Stimulated activated CD8-positive, alpha-beta memory T cell treated with anti-CD3 and anti-CD28 coated beads, Interleukin-4, amount 100 ng/mL, for 4 hours (primary cell): ENCODE measurements around the gene LARP1.
"Not testable (repeated sequence)": the region's sequence is repeated elsewhere in the genome, so short reads cannot be mapped to it uniquely, and the experiment has no call there.

Experiments used
- DNase-seq, 2 donors: peaks; one replicate each; pipeline ENCODE4 v3.0.0-alpha.2; 2020; ENCODE audit warnings: low read depth in 2 of 2, low spot score in 1 of 2

LARP1 gene

DNA sequence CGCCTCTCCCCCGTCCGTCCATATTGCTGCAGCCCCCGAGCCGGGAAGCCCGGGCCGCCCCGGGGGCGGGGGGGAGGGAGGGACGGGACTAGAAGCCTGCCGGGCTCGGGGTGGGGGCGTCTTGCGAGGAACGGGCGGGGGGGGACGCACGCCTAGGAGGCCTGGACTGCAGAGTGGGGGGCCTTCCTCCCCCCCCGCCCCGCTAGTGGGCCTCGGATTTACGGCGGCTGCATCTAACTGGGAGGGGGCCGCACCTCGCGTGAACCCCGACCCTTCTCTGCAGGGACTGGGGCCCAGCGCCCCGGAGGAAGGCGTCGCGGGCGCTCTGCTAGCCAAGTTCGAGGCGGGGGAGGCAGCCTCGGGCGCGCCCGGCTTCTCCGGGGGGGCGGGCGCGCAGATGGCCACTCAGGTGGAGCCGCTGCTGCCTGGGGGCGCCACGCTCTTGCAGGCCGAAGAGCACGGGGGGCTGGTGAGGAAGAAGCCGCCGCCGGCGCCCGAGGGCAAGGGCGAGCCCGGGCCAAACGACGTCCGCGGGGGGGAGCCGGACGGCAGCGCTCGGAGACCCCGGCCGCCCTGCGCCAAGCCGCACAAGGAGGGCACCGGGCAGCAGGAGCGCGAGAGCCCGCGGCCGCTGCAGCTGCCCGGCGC, at the start of gene LARP1:
TSS of gene LARP1 (plus strand) at position 17 of the 648 bp plus-strand sequence. CDS start at position 398, 381 bp downstream.
- DNase-seq = no peak

- no peak for DNase-seq
These were observed 48.8 kb upstream of the LARP1 start for GRCh38 chr5:154706416-154706815.

GRCh38 chr5:154707641-154708040, 47.5 kb upstream of the LARP1 start:
- DNase-seq = no peak

DNA sequence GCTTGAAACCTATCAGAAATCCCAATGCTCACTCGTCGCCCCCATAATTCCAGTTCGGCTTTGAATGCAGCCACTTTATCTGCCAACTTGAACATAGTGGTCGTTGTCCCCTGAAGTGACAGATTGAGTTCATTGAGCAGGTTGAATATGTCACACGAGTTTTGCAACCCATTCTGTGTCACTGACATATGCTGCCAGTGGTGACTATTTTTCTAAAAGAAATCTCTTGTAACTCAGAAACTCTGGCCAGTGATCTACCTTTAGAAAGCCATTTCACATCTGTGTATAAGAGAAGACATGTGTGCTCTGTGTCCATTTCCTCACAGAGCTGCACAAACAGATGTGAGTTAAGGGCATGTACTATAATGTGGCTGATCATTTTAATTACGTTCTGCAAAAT, 47.0 kb upstream of the LARP1 start:
- no peak for DNase-seq

- DNase-seq = no peak
These were observed 46.3 kb upstream of the LARP1 start for GRCh38 chr5:154708846-154709245.

DNA sequence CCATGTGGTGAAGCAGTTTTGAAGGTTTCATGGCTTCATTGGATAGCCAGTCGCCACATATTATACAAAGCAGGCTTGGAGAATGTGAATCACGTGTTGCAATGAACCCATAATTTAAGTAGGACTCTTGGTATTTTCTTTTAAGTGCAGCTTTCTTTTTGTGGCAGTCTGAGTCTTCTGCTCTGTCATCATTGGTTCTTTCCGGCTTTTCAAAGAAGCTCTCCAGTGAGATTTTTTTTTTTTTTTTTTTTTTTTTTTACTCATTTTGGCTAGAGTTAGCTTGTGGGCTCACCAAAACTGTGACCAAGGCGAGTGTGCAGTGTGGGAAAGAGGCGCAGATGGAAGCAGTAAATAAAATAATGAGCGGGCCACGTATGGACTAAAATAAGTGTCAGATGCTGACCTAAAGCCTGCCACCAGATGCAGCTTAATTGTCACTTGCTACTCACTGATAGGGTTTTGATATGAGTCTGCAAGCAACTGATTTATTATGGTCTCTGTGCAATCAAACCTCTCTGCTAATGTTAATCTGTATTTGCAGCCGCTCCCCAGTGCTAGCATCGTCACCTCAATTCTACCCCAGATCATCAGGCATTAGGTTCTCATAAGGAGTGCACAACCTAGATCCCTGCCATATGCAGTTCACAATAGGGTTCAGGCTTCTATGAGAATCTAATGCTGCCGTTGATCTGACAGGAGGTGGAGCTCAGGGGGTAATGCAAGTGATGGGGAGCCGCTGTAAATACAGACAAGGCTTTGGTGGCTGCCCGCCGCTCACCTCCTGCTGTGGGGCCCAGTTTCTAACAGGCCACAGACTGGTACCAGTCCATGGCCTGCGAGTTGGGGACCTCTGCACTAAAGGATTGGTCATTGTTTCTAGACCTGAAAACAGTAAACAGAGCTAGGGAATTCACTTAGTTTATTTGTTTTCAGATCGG, 45.5 kb upstream of the LARP1 start:
- DNase-seq = no peak

- no peak for DNase-seq
These were observed 42.4 kb upstream of the LARP1 start for GRCh38 chr5:154712518-154713437.

GRCh38 chr5:154713615-154714125, 41.5 kb upstream of the LARP1 start:
- no peak for DNase-seq

DNA sequence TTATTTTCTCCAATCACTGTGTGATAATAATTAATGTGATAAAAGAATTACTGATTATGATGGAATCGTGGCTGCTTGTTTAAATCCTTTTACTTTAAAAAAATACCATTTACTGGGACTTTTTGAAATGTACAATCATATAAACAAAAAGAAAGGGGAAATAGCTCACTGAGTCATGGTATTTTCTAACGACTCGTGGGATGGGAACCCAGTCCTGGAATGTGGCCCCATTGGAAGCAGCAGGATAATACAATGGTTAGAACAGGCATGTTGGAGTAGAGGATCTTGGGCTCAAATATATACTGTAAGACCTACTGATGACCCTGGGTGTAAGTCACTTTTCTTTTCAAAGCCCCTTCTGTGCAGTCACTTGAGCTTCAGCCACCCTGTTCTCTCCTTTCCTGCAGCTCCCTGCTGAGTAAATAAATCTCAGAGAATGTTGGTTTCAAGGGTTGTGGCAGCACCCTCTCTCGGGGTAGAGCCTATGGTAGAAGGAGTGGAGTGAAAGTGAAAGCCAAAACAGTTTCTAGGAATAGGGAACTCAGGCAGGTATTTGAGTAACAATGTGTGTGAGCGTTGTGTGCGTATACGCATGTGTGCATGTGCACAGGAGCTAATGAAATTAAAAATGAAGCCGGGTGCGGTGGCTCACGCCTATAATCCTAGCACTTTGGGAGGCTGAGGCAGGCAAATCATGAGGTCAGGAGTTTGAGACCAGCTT, 40.8 kb upstream of the LARP1 start:
- DNase-seq = no peak

DNA sequence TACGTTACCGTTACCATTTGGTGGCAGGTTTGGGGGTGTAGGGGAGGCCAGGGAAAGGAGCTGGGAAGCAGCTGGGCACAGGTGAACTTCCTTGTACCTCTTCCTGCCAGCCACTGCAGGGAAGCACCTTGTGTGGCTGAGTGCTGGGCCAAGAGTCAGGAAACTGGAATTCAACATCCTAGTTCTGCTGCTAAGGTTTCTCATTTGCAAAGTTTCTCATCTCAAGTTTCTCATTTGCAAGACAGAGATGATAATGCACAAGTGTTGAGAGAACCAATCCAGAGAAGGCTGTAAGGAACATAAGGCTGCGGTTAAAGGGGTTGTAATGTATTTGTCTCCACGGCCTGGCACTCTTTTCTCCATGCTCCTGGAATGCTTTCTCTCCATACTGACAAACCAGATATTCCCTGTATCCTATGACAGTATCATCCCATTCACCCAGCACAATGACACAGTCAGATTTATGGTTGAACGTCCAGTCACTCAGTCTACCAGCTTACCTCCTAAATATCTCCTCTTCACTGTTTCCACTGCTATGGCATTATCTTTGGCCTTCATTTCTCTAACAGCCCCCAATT, 33.6 kb upstream of the LARP1 start:
- DNase-seq = no peak

DNA sequence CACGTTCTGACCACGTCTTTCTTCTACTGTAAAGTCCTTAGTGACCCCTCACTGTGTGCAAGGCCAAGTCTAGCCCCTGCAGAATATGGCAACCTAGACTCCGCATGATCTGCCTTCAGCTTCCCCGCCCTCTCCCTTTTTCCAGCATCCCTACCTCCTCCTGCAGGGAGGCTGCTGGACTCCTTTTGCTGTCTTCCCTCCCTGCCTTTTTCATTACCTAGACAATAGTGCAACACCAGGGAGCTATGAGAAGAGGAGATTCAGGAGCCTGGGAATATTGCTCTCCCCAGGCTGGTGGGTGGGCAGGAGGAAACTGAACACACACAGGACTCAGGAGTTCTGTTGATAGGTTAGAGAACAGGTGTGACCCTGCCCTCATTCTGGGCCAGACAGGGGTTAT, 33.1 kb upstream of the LARP1 start:
- DNase-seq = no peak

DNA sequence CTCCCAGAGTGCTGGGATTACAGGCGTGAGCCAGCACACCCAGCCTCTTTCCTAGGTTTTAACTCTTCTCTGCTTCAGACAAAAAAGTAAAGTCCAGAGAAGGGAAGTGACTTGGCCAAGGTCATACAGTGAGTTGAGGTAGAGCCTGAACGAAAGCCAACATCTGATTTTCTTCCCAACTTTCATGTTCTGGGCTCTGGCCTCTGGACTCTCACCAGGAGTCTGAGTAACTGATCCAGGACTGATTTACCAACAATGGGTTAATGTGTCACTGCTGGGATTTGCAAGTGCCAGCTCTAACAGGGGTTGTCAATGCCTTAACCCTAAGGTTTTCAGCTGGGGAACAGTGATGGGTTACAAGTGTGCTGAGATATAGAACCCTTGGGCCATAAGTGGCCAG, 32.2 kb upstream of the LARP1 start:
- no peak for DNase-seq

GRCh38 chr5:154723740-154724505, 31.3 kb upstream of the LARP1 start:
- no peak for DNase-seq

- no peak for DNase-seq
These were observed 27.8 kb upstream of the LARP1 start for GRCh38 chr5:154727361-154727760.

DNA sequence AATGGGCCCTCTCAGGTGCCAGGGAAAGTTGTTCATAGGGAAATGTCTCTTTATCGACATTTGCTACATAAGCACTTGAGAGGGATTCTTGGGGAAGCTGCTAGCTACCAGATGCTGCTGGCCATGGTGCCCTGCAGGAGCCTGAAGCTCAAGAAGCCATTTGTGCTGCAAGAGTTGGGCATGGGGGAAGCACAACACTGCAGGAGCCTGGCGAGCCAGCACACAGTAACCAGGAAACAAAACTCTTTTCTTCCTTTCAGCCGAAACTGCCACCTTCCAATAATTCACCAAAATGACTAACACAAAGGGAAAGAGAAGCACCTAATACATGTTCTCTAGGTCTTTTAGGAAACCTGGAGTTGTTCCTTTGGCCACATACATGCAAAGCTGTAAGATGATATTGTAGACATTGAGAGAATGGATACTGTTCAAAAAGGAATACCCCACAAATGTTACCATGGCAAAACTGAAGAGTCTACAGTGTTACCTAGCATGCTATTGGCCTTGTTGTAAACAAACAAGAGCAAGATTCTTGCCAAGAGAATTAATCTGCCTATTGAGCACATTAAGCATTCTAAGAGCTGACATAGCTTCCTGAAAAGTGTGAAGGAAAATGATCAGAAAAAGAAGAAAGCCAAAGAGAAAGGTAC, 26.1 kb upstream of the LARP1 start:
- no peak for DNase-seq

- DNase-seq = no peak
These were observed 25.6 kb upstream of the LARP1 start for GRCh38 chr5:154729613-154730012.

DNA sequence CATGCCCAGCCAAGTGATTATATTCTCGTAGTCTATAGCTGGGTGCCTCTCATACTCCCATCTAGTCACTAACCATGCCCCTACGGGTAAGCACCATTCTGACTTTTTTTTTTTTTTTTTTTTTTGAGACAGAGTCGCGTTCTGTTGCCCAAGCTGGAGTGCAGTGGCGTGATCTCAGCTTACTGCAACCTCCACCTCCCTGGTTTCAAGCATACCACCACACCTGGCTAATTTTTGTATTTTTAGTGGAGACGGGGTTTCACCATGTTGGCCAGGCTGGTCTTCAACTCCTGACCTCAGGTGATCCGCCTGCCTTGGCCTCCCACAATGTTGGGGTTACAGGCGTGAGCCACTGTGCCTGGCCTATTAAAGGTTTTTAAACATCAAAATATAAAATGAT, 24.4 kb upstream of the LARP1 start:
- not testable (repeated sequence) for DNase-seq

- DNase-seq = no peak
These were observed 23.0 kb upstream of the LARP1 start for GRCh38 chr5:154732212-154732611.
